ENCODE results near the gene NPIPA8. TPM values are rescaled to one million over a fixed set of nuclear protein-coding genes. Genes with fewer than 3 reads are reported as not detected.

Gene NPIPA8
- not detected in 2 replicates for total RNA-seq

GRCh38 chr16:18336636-18337035 is at the start of gene NPIPA8:
Gene NPIPA8 (minus strand): TSS chr16:18336736. CDS start chr16:18332662, 4,074 bp downstream.

Small RNA genes lying within 50 kb of the gene (small RNA-seq; reads per million reads assigned to genes)
- gene AC126755.6 (ENCODE audit: low replicate concordance) (not detected), gene MIR6511A4 (ENCODE audit: low replicate concordance) (not detected), gene MIR6770-3 (ENCODE audit: low replicate concordance) (not detected)

Other genes with a start within 250 kb of the NPIPA8 start
- gene NOMO2, start 225.4 kb upstream of the NPIPA8 start, total RNA-seq, result 98.5 and 197 TPM in 2 replicates

Measured in placental pericyte (primary cell).